GM18505 (cell line): ENCODE results near the gene SLC22A14.
A peak's percentile ranks its signal among the peaks of the same experiment; 100 is the strongest.

Source experiments
- ATAC-seq: cut with Tn5 transposase; IDR thresholded peaks from one replicate; pipeline ENCODE4 v1.9.1; 2021; ENCODE audit not compliant: unreplicated experiment
- POLR2A ChIP-seq: IDR thresholded peaks from 4 replicates; pipeline ENCODE4 v1.6.1; 2011; ENCODE audit warnings: borderline replicate concordance; ENCODE audit not compliant: insufficient read depth, insufficient read length; ENCODE audit errors: extremely low read depth

Gene SLC22A14

GRCh38 chr3:38331257-38332022, 49.3 kb downstream of the SLC22A14 start:
- TF ChIP-seq POLR2A, result no peak
- ATAC-seq, result no peak

- no peak for ATAC-seq
- no peak for TF ChIP-seq POLR2A
Observed at GRCh38 chr3:38332201-38332600, 50.1 kb downstream of the SLC22A14 start.

- TF ChIP-seq POLR2A, result no peak
- ATAC-seq, result no peak
Observed at GRCh38 chr3:38334142-38335055, 52.3 kb downstream of the SLC22A14 start.

DNA sequence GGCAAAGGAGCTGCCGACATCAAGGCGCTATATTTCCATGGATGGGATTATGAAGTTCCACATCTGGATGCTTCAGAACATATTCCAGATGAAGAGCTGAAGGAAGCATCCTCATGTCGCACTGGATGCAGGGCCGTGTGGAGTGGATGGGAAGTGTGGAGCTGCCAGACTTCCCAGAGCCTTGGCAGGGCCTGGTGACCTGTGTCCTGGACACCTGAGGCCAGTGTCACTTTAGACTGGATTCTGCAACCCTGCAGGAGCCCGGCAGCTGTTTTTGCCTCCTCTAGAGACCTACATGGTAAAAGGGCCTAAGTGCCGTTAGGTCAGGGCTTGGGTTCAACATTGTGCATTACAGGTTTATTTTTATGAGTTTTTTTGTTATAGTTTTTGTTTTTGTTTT, 53.2 kb downstream of the SLC22A14 start:
- no peak for ATAC-seq
- no peak for TF ChIP-seq POLR2A

GRCh38 chr3:38337703-38338102, 55.6 kb downstream of the SLC22A14 start:
- TF ChIP-seq POLR2A, result no peak
- no peak for ATAC-seq

DNA sequence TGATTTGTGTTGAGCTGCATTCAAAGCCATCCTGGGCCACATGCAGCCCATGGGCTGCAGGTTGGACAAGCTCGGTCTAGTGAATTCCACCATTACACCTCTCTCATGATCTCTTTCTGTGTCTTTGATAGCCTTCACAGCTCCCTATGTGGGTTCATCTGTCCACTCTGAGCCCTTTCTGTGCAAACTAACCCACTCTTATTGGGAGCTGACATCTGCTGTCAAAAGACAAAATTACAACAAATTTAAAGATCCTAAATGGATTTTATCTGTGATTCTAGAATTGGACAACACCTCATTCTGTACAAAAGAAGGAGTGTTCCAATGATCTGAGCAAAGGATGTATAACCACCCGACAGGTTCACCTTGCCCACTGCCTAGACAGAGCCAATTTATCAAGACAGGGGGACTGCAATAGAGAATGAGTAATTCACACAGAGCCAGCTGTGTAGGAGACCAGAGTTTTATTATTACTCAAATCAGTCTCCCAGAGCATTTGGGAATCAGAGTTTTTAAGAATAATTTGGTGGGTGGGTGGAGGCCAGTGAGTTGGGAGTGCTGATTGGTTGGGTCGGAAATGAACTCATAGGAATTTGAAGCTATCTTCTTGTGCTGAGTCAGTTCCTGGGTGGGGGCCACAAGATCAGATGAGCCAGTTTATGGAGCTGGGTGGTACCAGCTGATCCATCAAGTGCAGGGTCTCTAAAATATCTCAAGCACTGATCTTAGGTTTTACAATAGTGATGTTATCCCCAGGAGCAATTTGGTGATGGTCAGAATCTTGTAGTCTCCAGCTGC, 61.9 kb downstream of the SLC22A14 start:
- no peak for TF ChIP-seq POLR2A
- no peak for ATAC-seq

GRCh38 chr3:38345879-38346586, 63.9 kb downstream of the SLC22A14 start:
- no peak for TF ChIP-seq POLR2A
- ATAC-seq, result no peak

DNA sequence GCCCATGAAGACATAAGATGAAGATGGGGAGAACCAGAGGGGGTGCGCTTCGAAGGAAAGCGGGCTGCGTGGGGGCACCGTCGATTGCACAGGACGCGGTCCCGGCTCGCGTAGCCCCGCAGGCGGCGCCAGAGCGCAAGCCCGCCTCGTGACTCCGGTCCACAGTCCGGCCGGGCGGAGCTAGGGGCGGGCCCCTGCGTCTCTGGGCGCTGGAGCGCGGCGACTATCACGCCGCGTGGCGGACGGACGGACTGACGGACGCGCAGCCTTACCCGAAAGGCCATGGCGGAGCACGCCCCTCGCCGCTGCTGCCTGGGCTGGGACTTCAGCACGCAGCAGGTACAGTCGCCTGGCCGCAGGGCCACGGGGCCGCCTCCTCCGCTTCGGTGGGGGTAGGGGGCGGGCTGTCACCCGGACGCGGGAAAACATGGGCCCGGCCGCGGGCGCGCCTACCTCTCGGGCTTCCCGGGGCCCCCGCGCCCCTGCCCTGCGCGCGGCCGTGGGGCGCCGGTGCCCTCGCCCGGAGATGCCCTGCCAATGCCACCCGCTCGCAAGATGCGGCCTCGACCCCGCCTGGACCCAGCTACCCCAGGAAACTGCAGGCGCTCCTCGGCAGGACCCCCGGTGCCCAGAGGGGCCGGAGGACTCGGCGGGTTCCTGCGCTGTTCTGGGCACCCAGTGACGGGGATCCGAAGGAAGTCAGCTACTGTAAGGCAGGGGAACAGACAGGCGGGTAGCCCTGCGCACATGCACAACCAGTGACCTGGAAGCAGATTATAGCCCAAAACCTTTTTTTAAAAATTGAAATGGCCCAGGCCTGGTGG, 64.7 kb downstream of the SLC22A14 start, which contains the start of gene XYLB:
XYLB (plus strand) TSS at position 199 of the 824 bp plus-strand sequence; CDS start at position 283, 84 bp downstream.
- ATAC-seq, result peak; percentile 96

DNA sequence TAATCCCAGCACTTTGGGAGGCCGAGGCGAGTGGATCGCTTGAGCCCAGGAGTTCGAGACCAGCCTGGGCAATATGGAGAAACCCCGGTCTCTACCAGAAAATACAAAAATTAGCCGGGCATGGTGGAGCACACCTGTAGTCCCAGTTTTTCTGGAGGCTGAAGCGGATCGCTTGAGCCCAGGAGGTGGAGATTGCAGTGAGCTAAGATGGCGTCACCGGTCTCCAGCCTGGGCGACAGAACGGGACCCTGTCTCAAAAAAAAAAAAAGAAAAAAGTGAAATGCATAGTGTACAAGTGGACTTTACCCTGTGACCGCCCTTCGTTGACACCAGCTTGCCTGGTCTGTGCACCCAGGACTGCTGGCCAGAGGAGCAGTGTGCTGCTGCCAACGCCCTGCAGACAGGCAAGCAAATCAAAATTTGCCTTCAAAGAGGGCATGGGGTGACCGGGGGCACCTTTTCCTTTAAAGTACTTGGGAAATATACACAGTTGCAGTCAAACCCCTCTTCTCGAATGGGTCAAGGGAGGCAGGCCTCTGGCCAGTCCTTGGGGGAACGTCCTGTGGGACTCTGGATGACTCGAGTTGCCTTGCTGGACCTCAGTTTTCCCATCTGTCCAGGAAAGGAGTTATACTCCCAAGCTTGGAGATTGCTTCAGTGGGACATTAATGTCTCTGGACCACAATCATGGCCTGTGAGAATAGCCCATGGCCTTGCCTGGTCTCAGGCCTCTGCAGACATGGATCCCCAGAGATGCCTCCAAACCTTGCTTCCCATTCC, 65.5 kb downstream of the SLC22A14 start:
- TF ChIP-seq POLR2A, result no peak
- ATAC-seq, result no peak

More for the DNA sequence above, 64.7 kb downstream of the SLC22A14 start, which contains the start of gene XYLB:
- peak; percentile 49 for TF ChIP-seq POLR2A

GRCh38 chr3:38348903-38349302, 66.8 kb downstream of the SLC22A14 start:
- TF ChIP-seq POLR2A, result no peak
- ATAC-seq, result no peak
